Stimulated activated naive CD4-positive, alpha-beta T cell (primary cell): Measurements from ENCODE around the gene RMC1.
A peak's percentile ranks its signal among the peaks of the same experiment; 100 is the strongest.
"Not testable (repeated sequence)": the region's sequence is repeated elsewhere in the genome, so short reads cannot be mapped to it uniquely, and the experiment has no call there.

ENCODE experiments used
- DNase-seq, 6 experiments: peaks; one replicate each; lab custom pipeline; 2025; lab: John Stamatoyannopoulos, UW

RMC1 gene

DNA sequence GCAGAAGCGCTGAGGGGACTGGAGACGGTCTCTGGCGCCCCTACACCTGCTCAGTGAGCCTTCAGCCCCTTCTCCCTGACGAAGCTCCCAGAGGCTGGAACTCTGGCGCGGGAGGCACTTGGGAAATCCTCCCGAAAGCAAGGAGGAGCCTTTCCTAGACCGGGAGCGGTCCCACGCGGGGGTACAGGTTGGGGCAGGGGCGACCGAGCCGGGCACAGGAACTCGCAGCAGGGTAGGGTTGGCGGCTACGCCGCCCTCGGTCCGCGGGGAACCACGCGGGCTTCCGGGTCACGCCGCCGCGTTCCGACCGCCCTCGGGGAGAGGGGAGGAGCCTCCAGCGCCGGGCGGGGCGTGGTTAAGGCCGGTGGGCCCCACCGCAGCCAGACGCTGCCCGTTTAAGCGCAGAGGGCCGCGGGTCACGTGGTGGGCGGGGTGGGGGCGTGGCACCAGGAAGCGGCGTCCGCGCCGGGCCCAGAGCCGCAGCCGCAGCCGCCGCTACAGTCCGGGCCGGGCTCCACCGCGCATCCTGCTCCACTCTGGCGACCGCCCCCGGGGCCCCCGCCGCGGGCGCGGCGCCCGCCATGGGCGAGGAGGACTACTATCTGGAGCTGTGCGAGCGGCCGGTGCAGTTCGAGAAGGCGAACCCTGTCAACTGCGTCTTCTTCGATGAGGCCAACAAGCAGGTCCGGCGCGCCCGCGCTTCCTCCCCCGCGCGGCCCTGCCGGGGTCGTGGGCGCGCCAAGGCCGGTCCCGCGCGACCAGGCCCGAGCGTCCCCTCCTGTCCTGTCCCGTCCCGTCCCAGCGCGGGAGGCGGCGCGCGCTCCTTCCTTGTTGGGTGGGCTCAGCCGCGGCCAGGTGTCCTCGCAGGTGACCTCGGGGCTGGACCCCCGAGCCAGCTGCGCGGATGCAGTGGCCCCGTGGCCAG lies at the start of gene RMC1:
Gene RMC1, plus strand, starts transcription at position 474 of the 925 bp plus-strand sequence. Its CDS starts 108 bp downstream, at position 582.
- DNase-seq, result peak; percentile 89 to 96 (median 94)

GRCh38 chr18:23453680-23454058 lies 49.6 kb upstream of the RMC1 start:
- peak in 2 of 6 experiments; percentile 49 to 63 for DNase-seq

DNA sequence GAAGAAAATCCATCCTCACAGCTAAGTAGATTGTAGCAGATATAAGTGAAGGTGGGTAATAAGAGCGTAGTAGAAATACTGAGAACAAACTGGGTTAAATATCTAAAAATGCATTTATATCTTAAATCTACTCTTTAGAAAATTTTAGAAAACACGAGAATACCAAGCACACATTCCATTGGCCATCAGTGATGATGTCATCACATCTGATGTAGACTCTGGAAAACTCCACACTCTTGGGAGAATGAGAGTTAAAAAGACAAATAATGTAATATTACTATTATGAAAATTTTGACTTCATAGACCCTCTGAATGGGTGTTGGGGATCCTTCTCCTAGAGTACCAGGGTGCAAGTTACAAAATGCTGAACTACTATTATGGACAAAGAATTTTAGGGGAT lies 46.5 kb upstream of the RMC1 start:
- DNase-seq, result no peak

- DNase-seq, result no peak
These were observed 44.3 kb upstream of the RMC1 start for GRCh38 chr18:23458830-23459529.

- DNase-seq, result no peak
These were observed 43.8 kb upstream of the RMC1 start for GRCh38 chr18:23459530-23459921.

- no peak for DNase-seq
These were observed 42.7 kb upstream of the RMC1 start for GRCh38 chr18:23460285-23461273.

DNA sequence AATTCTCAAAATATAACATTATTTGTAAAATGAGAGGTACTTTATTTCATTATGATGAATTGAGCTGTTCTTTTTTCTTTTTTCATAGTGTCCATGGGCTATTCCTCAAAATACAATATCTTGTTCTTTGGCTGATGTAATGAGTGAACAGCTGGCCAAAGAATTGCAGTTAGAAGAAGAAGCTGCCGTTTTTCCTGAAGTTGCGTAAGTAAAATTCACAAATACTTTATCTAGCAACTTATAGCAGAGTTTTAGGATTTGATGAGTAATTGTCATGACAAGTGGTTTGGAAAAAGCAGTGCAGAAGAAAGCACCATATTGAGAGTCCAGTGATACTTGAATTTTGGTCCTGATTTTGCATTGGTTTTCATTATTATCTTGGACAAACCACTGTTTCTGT lies 40.4 kb upstream of the RMC1 start:
- DNase-seq, result no peak

DNA sequence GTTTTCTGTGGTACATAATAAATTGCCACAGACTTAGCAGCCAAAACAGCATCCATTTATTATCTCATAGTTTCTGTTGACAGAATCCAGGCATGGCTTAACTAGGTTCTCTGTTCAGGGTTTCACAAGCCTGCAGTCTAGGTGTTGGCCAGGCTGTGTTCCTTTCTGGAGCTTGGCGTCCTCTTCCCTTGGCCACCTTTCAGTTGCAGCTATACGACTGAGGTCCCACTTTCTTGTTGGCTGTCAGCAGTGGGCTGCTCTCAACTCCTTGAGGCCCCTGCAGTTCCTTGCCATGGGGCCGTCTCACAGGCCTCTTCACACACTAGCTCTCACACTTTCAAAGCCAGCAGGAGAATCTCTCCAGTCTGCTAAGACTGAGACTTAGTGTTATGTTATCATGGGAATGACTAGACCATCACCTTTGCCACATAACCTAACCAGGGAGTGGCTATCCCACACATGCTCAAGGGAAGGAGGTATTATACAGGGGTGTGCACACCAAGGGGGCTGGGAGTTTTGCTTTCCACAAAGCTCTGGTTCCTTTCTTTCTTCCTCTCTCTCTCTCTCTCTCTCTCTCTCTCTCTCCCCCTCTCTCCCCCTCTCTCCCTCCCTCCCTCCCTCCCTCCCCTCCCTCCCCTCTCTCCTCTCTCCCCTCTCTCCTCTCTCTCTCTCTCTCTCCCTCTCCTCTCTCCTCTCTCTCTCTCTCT lies 34.4 kb upstream of the RMC1 start:
- DNase-seq, result no peak

DNA sequence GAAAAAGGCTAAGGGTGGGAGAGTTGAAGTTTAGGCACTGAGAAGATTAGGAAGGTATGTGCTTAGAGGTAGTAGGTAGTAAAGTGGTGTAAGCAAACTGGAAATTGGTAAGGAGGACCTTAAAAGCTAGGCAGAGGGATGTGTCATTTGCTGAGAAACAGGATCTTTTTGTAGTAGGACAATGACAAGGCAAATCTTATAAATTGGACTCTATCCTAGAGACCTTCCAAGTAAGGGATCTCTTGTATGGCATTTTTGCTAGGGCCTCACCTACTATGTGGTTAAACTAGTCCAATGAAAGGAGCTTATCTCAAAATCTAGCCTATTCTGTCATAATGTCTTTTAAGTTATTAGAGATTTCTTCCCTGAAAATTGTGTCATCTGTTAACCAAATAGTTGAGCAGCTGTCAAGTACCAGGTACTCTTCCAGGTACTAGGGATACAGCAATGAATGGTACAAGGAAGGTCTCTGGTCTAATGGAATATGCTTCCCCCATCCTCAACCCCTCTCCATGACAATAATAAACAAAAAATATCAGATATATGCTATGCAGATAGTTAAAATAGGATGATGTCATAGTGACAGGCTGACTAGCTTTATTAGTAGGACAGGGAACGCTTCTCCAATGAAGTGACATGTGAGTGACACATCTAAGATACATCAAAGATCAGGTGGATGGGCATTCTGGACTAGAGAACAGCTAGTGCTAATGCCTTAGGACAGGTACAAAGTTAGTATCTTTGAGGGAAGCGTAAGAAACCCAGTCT lies 32.5 kb upstream of the RMC1 start:
- DNase-seq, result no peak

DNA sequence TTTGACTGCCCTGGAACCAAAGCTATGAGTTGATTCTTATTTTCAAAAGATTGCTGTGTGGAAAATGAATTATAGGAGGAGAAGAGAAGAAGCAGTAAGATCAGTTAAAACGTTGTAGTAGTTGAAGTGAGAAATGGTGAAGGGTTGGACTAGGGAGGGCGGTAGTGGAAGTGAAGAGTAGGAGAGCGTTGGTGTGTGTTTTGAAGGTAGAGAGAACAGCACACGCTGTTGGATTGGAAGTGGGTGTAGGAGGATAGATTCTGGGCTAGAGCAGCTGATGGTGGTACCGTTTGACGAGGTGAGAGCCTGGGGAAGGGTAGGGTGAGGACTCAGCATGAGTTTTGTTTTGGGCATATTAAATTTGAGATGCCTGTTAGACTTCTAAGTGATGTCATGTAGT lies 31.8 kb upstream of the RMC1 start:
- no peak for DNase-seq

GRCh38 chr18:23479829-23480505 lies 23.3 kb upstream of the RMC1 start:
- DNase-seq, result no peak

DNA sequence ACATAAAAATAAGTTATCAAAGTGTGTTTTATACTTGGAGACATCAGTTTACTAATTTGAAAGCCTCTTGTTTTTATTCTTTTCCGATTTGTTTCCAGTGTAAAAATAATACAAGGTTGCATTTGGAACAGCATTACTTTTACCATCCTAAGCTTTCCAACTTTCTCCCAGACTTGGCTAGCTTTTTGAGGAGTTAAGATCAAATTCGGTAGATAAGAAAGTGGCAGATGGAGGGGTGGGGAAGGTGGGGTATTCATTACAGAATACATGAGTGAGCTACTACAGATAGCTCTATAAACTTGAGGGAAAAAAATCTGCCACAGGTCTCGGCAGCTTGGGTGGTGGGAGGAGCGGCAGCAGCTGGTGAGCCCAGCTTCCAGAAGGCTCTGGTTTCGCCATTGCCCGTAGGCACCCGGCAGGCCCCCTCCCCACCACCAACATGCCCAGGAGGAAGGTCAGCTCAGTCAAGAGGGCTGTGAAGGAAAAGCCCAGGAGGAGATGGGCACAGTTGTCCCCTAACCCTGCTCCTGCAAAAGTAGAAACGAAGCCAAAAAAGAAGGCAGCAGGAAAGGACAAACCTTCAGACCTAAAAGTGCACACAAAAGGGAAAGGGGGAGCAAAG lies 18.6 kb upstream of the RMC1 start:
- DNase-seq, result no peak

DNA sequence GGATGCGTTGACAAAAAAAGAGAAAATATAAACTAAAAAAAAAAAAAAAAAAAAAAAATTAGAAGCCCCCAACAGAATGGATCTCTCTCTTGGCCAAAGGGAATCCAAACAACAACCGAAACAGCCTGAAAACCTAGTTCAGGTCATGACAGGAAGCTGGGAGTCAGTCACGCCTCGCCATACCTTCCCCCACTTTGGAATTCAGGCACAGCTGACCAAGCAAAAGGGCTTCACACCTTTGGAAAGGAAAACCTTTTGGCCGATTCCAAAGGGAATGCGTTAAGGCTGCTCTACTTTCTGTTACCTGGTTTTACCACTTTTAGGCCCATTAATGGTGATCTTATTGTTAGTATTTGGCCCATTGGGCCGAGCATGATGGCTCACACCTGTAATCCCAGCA lies 17.9 kb upstream of the RMC1 start:
- DNase-seq, result no peak

DNA sequence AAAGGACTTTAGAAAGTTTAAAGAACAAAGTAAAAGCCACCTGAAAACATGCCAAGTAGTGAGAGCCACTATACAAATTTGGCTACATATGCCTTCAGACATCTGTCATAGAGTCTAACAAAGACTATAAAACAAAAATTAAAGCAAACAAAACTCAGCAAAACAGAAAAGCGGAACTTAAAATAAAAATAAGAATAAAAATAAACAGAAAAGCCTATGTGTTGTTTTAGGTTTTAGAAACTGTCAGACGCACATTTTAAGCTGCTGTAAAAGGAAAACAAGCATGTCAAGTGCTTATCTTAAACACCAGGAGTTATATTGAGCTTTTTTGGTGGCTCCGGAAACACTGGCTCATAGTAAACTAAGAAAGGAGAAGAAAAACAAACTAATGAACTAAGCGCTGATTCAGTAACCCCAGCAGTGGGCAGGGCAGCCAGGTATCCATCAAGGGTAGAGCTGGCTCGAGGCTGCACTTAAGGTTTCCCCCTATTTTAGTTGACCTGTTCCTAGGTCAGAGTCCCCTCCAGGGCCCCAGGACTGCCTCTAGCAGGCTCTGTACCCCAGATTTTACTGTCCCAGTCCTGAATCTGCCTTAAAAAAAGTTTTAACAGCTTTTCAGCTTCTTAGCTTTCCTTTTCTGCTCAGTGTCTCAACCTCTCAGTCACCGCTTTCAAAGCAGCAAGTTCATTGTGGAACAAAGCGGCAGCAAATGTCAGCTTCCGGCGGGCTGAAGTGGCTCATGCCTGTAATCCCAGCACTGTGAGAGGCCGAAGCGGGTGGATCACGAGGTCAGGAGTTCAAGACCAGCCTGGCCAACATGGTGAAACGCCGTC lies 15.4 kb upstream of the RMC1 start:
- peak; percentile 14 to 54 (median 42) for DNase-seq

GRCh38 chr18:23489586-23489985 lies 13.7 kb upstream of the RMC1 start:
- DNase-seq, result not testable (repeated sequence)

- no peak for DNase-seq
These were observed 9.7 kb upstream of the RMC1 start for GRCh38 chr18:23493654-23494053.

DNA sequence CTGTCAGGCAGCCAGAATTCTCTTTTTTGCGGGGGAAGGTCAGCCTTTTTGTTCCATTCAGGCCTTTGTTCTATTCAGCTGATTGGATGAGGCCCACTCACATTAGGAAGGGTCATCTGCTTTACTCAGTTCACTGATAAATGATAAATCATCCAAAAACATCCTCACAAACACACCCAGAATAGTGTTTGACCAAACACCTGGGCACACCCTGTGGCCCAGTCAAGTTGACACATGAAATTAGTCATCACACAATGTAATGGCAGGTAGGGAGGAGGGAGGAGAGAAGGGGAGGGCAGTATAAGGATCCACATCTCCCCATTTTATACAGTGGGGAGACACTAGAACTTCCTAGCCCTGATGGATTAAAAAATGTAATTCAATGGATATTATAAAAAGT lies 8.3 kb upstream of the RMC1 start:
- DNase-seq, result no peak

- DNase-seq, result no peak
These were observed 7.4 kb upstream of the RMC1 start for GRCh38 chr18:23495723-23496440.
